AG09309 (cell line): Measurements from ENCODE around the gene RAI1.
"Not testable (repeated sequence)": the region's sequence is repeated elsewhere in the genome, so short reads cannot be mapped to it uniquely, and the experiment has no call there.

Source experiments
- DNase-seq: peaks from one replicate; pipeline ENCODE4 v3.0.0-alpha.2; 2010; ENCODE audit warnings: low read depth
- H3K4me3 ChIP-seq: 2 replicates; pipeline ENCODE4 v1.5.1; 2011; ENCODE audit warnings: mild to moderate bottlenecking, low read depth, low read length, moderate library complexity; ENCODE audit not compliant: control insufficient read depth
- TF ChIP-seq, protein P1 (sequence below): IDR thresholded peaks from 2 replicates; pipeline ENCODE4 v1.5.1; 2011; ENCODE audit warnings: mild to moderate bottlenecking, low read depth, low read length, inconsistent platforms; ENCODE audit not compliant: insufficient read depth, control insufficient read depth; ENCODE audit errors: missing control alignments

Gene RAI1

DNA sequence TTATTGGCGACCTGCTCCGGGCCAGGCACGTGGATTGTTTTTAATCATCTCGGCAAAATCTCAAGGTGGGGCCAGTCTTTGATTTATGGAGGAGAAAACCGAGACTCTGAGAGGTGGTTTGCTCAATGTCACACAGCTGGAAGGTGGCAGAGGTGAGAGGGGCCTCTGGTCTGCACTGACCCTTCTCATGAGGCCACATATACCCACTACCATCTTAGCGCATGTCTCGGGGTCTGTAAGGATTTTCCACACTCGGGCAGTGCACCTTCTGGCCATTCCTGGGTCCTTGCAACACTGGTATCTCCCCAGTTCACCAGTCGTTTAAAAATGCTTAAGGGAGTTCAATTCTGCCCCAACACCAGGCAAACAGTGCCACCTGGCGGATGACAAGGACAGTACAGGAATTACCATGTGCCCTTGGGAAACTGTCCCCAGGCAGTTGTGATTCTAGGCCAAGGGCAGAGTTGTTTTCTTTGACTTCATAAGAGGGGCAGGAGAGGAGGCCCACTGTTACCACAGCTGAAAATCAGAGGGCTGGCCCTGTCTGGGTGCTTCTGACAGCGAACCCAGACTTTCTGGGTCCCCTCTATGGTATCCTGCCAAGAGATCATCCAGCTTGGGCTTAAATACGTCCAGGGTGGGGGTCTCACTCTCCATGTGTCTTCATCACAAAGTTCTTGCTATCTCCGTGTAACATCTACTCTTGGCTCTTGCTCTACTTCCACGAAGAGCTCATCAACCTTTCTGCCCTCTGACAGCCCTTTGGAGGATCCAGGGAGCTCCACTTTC lies 39.4 kb upstream of the RAI1 start:
- TF ChIP-seq, protein P1, sequence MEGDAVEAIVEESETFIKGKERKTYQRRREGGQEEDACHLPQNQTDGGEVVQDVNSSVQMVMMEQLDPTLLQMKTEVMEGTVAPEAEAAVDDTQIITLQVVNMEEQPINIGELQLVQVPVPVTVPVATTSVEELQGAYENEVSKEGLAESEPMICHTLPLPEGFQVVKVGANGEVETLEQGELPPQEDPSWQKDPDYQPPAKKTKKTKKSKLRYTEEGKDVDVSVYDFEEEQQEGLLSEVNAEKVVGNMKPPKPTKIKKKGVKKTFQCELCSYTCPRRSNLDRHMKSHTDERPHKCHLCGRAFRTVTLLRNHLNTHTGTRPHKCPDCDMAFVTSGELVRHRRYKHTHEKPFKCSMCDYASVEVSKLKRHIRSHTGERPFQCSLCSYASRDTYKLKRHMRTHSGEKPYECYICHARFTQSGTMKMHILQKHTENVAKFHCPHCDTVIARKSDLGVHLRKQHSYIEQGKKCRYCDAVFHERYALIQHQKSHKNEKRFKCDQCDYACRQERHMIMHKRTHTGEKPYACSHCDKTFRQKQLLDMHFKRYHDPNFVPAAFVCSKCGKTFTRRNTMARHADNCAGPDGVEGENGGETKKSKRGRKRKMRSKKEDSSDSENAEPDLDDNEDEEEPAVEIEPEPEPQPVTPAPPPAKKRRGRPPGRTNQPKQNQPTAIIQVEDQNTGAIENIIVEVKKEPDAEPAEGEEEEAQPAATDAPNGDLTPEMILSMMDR, result peak; percentile 87
- H3K4me3 ChIP-seq, result no peak overlapping the region
- DNase-seq, result peak; percentile 39

DNA sequence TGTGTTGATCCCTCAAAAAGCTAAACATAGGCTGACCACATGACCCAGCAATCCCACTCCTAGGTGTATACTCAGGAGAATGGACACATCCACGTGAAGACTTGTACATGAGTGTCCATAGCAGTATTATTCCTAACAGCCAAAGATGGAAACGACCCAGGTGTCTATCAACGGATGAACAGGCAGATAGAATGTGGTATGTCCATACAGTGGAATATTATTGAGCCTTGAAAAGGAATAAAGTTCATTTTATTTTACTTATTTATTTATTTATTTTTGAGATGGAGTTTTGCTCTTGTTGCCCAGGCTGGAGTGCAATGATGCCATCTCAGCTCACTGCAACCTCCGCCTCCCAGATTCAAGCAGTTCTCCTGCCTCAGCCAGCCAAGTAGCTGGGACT lies 36.1 kb upstream of the RAI1 start:
- not testable (repeated sequence) for DNase-seq

DNA sequence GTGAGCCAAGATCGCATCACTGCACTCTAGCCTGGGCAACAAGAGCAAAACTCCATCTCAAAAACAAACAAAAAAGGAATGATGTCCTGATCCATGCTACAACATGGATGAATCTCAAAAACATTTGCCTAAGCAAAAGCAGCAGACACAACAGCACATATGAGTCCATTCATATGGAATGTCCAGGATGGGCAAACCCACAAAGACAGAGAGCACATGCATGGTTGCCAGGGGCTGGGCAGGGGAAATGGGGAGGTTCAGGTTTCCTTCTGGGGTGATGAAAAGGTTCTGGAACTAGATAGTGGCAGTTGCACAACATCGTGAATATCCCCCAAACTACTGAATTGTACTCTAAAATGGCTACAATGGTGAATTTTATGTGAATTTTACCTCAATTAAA lies 35.3 kb upstream of the RAI1 start:
- H3K4me3 ChIP-seq, result no peak overlapping the region
- DNase-seq, result no peak
- TF ChIP-seq, protein P1, result no peak

More for the DNA sequence above, 36.1 kb upstream of the RAI1 start:
- H3K4me3 ChIP-seq, result not testable (repeated sequence)

DNA sequence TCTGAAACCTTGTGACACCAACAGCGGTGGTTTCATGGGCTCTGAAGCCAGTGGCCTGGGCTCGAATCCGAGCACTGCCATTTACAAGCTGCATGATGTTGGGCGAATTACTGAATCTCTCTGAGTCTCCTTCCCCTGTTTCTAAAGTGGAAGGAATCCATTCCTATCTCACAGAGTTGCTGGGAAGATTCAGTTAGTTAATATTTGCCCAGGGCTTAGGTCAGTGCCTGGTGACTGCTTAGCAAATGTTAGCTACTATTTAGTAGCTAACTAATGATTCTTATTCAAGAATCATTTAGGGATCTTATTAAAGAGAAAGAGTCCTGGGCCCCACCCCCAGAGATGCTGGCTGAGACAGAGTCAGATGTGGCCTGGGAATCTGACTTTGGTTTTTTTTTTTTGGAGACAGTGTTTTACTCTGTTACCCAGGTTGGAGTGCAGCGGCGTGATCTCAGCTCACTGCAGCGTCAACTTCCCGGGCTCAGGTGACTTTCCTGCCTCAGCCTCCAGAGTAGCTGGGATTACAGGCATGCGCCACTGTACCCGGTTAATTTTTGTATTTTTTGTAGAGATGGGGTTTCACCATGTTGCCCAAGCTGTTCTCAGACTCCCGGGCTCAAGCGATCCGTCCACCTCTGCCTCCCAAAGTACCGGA lies 33.6 kb upstream of the RAI1 start:
- TF ChIP-seq, protein P1, result no peak
- H3K4me3 ChIP-seq, result no peak overlapping the region
- no peak for DNase-seq

DNA sequence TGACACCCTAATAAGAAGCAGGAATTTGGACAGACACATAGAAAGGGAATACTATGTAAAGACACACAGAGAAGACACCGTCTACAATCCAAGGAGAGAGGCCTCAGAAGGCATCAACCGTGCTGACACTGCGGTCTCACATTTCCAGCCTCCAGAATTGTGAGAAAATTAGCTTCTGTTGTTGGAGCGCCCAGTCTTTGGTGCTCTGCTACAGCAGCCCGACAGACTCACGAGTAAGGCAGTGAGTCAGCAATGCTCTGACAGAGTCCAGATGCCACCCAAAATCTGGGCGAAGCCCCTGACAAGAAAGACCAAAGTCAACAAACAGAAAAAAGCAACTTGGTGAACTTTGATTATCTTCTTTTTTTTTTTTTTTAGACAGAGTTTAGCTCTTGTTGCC lies 32.5 kb upstream of the RAI1 start:
- DNase-seq, result no peak
- H3K4me3 ChIP-seq, result no peak overlapping the region
- TF ChIP-seq, protein P1, result no peak

DNA sequence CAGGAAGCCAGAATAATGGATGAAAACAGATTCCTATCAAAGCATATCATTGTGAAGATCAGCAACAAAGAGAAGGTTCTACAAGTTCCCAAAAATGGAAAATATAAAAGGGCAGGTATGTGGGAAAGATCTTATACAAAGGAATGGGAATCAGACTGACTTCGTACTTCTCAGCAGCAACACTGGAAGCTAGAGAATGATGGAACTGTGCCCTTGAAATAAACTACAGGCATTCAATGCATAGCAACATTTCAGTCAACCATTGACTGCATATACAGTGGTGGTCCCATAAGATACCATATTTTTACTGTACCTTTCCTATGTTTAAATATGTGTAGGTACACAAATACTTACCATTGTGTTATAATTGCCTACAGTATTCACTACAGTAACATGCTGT lies 30.3 kb upstream of the RAI1 start:
- no peak overlapping the region for H3K4me3 ChIP-seq
- TF ChIP-seq, protein P1, result no peak
- DNase-seq, result no peak

DNA sequence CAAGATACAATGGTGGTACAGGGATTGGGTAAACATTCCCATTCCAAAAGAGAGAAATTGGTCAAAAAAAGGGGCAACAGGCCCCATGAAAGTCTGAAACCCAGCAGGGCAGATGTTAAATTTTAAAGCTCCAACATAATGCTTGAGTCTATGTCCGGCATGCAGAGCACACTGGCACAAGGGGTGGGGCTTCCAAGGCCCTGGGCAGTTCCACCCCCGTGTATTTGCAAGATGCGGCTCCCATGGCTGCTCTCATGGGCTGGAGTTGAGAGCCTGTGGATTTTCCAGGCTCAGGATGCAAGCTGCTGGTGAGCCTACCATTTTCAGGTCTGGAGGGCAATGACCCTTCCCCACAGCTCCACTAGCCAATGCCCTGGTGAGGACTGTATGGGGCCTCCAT lies 27.9 kb upstream of the RAI1 start:
- TF ChIP-seq, protein P1, result no peak
- H3K4me3 ChIP-seq, result no peak overlapping the region
- DNase-seq, result no peak
